Thyroid gland (tissue), 4 donors: ENCODE results near the gene NCMAP. TPM values are rescaled to one million over a fixed set of nuclear protein-coding genes. Genes with fewer than 3 reads are reported as not detected.
"Not testable (repeated sequence)": the region's sequence is repeated elsewhere in the genome, so short reads cannot be mapped to it uniquely, and the experiment has no call there.

ENCODE experiments used
- DNase-seq, 2 donors: peaks; one replicate each; pipeline ENCODE4 v3.0.0-alpha.2; 2019
- H3K27ac ChIP-seq, 3 donors: fragments of 200-600 bp; sonication (generic); 1 replicate in 2 of 3; 2 replicates in 1 of 3; pipeline ENCODE4 v1.5.1; 2016 to 2019; ENCODE audit warnings: mild to moderate bottlenecking in 1 of 3, moderate library complexity in 1 of 3
- H3K27me3 ChIP-seq: fragments of 200-600 bp; sonication (generic); one replicate; pipeline ENCODE4 v1.5.1; 2019
- H3K36me3 ChIP-seq, 2 donors: fragments of 200-600 bp; sonication (generic); one replicate each; pipeline ENCODE4 v1.5.1; 2016 to 2019
- H3K4me1 ChIP-seq, 2 donors: fragments of 200-600 bp; sonication (generic); one replicate each; pipeline ENCODE4 v1.5.1; 2017 to 2019
- H3K4me3 ChIP-seq, 3 donors: fragments of 200-600 bp; sonication (generic); replicated peaks in 1 of 3; 1 replicate in 2 of 3; 2 replicates in 1 of 3; pipeline ENCODE4 v1.5.1; 2016; ENCODE audit warnings: mild to moderate bottlenecking in 1 of 3
- H3K9me3 ChIP-seq: fragments of 200-600 bp; sonication (generic); one replicate; pipeline ENCODE4 v1.5.1; 2017
- CTCF ChIP-seq, 6 experiments: fragments of 200-600 bp in 3 of 6; fragments of 450-650 bp in 3 of 6; sonication (generic) in 3 of 6; IDR thresholded peaks; one replicate each; pipeline ENCODE4 v1.5.1; 2016 to 2019; ENCODE audit warnings: antibody characterized with exemption in 6 of 6, mild to moderate bottlenecking in 2 of 6, inconsistent platforms in 1 of 6, moderate library complexity in 1 of 6
- POLR2A ChIP-seq, 2 donors: fragments of 450-650 bp; IDR thresholded peaks; one replicate each; pipeline ENCODE4 v1.6.1; 2017; ENCODE audit warnings: antibody characterized with exemption in 2 of 2, mild to moderate bottlenecking in 2 of 2, moderate library complexity in 1 of 2
- WGBS, 2 donors: methylation state at CpG; one replicate each; pipeline ENCODE4 v1.1.5; 2017; 5-methylcytosine and 5-hydroxymethylcytosine counted together
- intact Hi-C: fragments of 100-400 bp; cut with DNase I; formaldehyde crosslinking; loops from one replicate; pipeline ENCODE4 v1.15.1; 2023
- total RNA-seq, 4 donors: library from RNA; depleted of rRNA; stranded (reverse); fragments of >200 nt; gene quantifications; one replicate each; pipeline ENCODE4 v1.2.3, GENCODE V29; 2016

The NCMAP gene
- total RNA-seq, 4 donors from 2014 or later = 2.8 to 9.4 (median 7.3) TPM

GRCh38 chr1:24526045-24526444 lies 29.8 kb upstream of the NCMAP start:
- no peaks in the 10 kb centered on the region for H3K27me3 ChIP-seq
- no peak overlapping the region for H3K4me3 ChIP-seq
- intact Hi-C loops = no loop called here
- no peaks in the 10 kb centered on the region for H3K36me3 ChIP-seq
- 90 to 99% methylated on average over 7 of the region's 7 CpGs for WGBS, 2 donors
- no peaks in the 10 kb centered on the region for H3K4me1 ChIP-seq
- H3K27ac ChIP-seq = no peak overlapping the region
- no peak for DNase-seq
- TF ChIP-seq CTCF (IDR thresholded peaks at IDR 0.05) = no peak
- TF ChIP-seq POLR2A (IDR thresholded peaks at IDR 0.05) = no peak
- no peaks in the 10 kb centered on the region for H3K9me3 ChIP-seq

- no peak for TF ChIP-seq POLR2A (IDR thresholded peaks at IDR 0.05)
- peak in 4 of 6 experiments; percentile 18 to 49 (median 24) for TF ChIP-seq CTCF (IDR thresholded peaks at IDR 0.05)
- Histone ChIP-seq H3K9me3 (no peaks in the 10 kb centered on the region), H3K27ac (no peak overlapping the region), H3K27me3 (no peaks in the 10 kb centered on the region), H3K4me3 (no peak overlapping the region), H3K36me3 (no peaks in the 10 kb centered on the region), H3K4me1 (no peaks in the 10 kb centered on the region)
- DNase-seq = no peak
- intact Hi-C loops = no loop called here
- WGBS, 2 donors = 85 to 87% methylated on average over 8 of the region's 8 CpGs
Observed at GRCh38 chr1:24526940-24527542, 28.8 kb upstream of the NCMAP start.

GRCh38 chr1:24528744-24529143 lies 27.1 kb upstream of the NCMAP start:
- H3K36me3 ChIP-seq = no peaks in the 10 kb centered on the region
- H3K4me1 ChIP-seq = no peaks in the 10 kb centered on the region
- no peak for DNase-seq
- WGBS, 2 donors = 90 to 97% methylated on average over 2 of the region's 2 CpGs
- intact Hi-C loops = no loop called here
- TF ChIP-seq POLR2A (IDR thresholded peaks at IDR 0.05) (no peak), CTCF (IDR thresholded peaks at IDR 0.05) (no peak)
- H3K9me3 ChIP-seq = no peaks in the 10 kb centered on the region
- H3K27me3 ChIP-seq = no peaks in the 10 kb centered on the region
- H3K4me3 ChIP-seq = no peak overlapping the region
- H3K27ac ChIP-seq = no peak overlapping the region

- not testable (repeated sequence) for H3K36me3 ChIP-seq, H3K4me1 ChIP-seq
- WGBS, 2 donors = 97% methylated on average over 7 of the region's 7 CpGs
Observed at GRCh38 chr1:24529292-24529691, 26.6 kb upstream of the NCMAP start.

GRCh38 chr1:24535021-24535424 lies 20.9 kb upstream of the NCMAP start:
- H3K36me3 ChIP-seq = no peaks in the 10 kb centered on the region
- no peak overlapping the region for H3K4me3 ChIP-seq
- peak overlapping the region in 2 of 3 donors; percentile 74 to 78 for H3K27ac ChIP-seq
- no peak for DNase-seq
- H3K27me3 ChIP-seq = no peaks in the 10 kb centered on the region
- peaks cover 12% of the 10 kb centered on the region in 2 donors for H3K4me1 ChIP-seq
- 84 to 89% methylated on average over 21 of the region's 21 CpGs for WGBS, 2 donors
- no peaks in the 10 kb centered on the region for H3K9me3 ChIP-seq
- TF ChIP-seq POLR2A (IDR thresholded peaks at IDR 0.05) (no peak), CTCF (IDR thresholded peaks at IDR 0.05) (no peak)
- intact Hi-C loops = no loop called here

More at GRCh38 chr1:24529292-24529691, 26.6 kb upstream of the NCMAP start:
- H3K4me3 ChIP-seq, H3K27ac ChIP-seq, DNase-seq, H3K27me3 ChIP-seq, intact Hi-C loops, H3K9me3 ChIP-seq: not testable (repeated sequence)
